HG03342 (cell line): ENCODE data around the gene BLTP3A.

Source experiments
- ATAC-seq: cut with Tn5 transposase; IDR thresholded peaks from one replicate; pipeline ENCODE4 v1.9.1; 2021; ENCODE audit warnings: mild to moderate bottlenecking, moderate library complexity; ENCODE audit not compliant: unreplicated experiment

The BLTP3A gene

GRCh38 chr6:34829137-34829536 lies 37.3 kb downstream of the BLTP3A start:
- no peak for ATAC-seq

- no peak for ATAC-seq
Observed at GRCh38 chr6:34832942-34833341, 41.1 kb downstream of the BLTP3A start.

GRCh38 chr6:34834789-34835518 lies 43.1 kb downstream of the BLTP3A start:
- no peak for ATAC-seq

GRCh38 chr6:34836008-34836407 lies 44.1 kb downstream of the BLTP3A start:
- no peak for ATAC-seq

GRCh38 chr6:34836451-34836850 lies 44.6 kb downstream of the BLTP3A start:
- no peak for ATAC-seq

- no peak for ATAC-seq
Observed at GRCh38 chr6:34837528-34837927, 45.6 kb downstream of the BLTP3A start.

- no peak for ATAC-seq
Observed at GRCh38 chr6:34839666-34840352, 47.9 kb downstream of the BLTP3A start.
